Epithelial cell of proximal tubule (primary cell): Measurements from ENCODE around the gene TSPAN11. TPM values are rescaled to one million over a fixed set of nuclear protein-coding genes. Genes with fewer than 3 reads are reported as not detected.

Source experiments
- DNase-seq: peaks from one replicate; pipeline ENCODE4 v3.0.0-alpha.2; 2011; ENCODE audit warnings: low read depth
- H3K4me3 ChIP-seq: 2 replicates; pipeline ENCODE4 v1.5.1; 2011; ENCODE audit warnings: low read depth, mild to moderate bottlenecking, low read length
- CTCF ChIP-seq: conservative IDR thresholded peaks from 2 replicates; pipeline ENCODE4 v1.5.1; 2012; ENCODE audit warnings: low read depth, mild to moderate bottlenecking, low read length
- total RNA-seq: library from RNA; depleted of rRNA; stranded (reverse); fragments of >200 nt; gene quantifications from 2 replicates; pipeline ENCODE4 v1.2.3, GENCODE V29; 2015

The TSPAN11 gene
- total RNA-seq, 1 donor from 2014 or later: 1.3 TPM

- no peak for DNase-seq
- no peak overlapping the region for H3K4me3 ChIP-seq
- TF ChIP-seq CTCF: no peak
Observed at GRCh38 chr12:30970559-30971197, 44.1 kb downstream of the TSPAN11 start.

DNA sequence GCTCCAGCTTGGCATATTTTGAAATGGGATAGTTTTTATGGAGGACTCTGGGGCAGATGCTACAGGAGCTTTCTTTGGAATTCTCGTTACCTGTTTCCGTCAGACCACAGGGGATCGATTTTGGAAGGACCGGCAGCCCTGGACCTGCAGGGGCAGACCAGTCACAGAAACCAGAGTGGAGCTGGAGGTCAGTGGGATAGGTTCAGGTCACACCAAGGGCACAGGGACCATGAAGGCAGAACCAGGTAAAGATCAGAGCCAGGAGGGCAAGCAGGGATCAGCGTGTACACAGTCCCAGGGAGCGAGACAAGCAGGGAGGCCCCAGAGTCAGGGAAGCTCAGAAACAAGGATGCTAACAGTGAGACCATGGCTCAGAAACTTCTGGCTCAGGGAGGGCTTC lies 45.5 kb downstream of the TSPAN11 start:
- no peak for DNase-seq

GRCh38 chr12:30973175-30973574 lies 46.6 kb downstream of the TSPAN11 start:
- no peak for TF ChIP-seq CTCF
- no peak overlapping the region for H3K4me3 ChIP-seq
- DNase-seq: no peak

More for the DNA sequence above, 45.5 kb downstream of the TSPAN11 start:
- no peak for TF ChIP-seq CTCF
- H3K4me3 ChIP-seq: no peak overlapping the region

- DNase-seq: no peak
- no peak overlapping the region for H3K4me3 ChIP-seq
- no peak for TF ChIP-seq CTCF
Observed at GRCh38 chr12:30973830-30974229, 47.3 kb downstream of the TSPAN11 start.

DNA sequence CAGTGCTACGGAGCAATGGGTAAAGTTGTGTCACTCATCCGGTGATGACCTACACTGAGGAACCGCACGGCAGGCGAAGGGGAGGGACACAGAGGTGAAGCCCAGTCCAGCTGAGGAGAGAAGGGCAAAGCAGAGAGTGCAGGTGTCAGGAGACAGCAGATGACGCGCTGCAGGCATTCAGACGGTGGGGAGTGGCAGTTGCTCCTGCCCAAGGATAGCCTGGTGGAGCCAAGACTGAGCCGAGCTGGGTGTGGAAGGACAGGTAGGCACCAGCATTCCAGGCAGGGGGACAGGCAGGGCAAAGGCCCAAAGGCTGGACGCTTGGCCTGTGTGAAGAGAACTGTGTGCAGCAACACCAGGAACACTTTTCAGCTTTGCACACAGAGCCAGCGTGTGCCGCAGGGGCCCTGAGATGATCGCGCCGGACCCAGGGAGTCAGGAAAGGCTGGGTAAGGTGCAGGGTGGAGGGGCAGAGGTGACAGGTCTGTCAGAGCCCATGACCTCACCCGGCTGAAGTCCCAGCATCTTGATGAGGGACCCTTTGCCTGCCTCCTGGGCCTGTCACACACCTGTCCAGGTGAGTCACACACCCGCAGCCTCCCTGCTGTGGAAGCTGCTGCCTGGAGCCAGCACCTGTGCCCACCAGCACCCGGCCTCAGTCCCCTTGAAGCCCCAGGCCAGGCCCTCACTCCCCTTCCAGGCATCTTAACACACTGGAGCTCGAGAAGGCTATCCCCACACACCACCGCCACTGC lies 48.4 kb downstream of the TSPAN11 start:
- no peak overlapping the region for H3K4me3 ChIP-seq
- DNase-seq: no peak
- TF ChIP-seq CTCF: no peak

- H3K4me3 ChIP-seq: no peak overlapping the region
- no peak for TF ChIP-seq CTCF
- no peak for DNase-seq
Observed at GRCh38 chr12:30975581-30975980, 49.0 kb downstream of the TSPAN11 start.

DNA sequence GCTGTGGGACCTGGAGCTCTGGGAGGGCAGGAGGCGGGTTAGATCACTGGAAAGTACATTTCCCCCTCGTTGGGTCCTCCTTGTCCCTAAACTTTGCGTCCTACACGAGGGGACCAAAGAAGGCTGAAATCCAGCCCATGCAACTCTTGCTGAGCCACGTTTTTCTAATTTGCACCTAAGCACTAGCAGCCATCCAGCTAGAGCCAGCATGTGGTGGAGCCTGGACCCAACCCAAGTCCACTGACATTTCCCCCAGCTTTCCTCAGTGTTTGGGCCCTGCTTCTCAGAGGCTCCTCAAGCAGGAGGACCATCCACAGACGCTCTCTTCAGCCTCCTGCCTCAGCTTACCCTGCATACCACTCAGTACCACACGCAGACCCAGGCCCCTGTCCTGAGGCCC lies 49.7 kb downstream of the TSPAN11 start:
- H3K4me3 ChIP-seq: no peak overlapping the region
- no peak for TF ChIP-seq CTCF
- DNase-seq: no peak
